KMS-11 (cell line): ENCODE results near the gene POU3F2.

Experiments used
- H2AFZ ChIP-seq: fragments of 200-600 bp; sonication (generic); 2 replicates; pipeline ENCODE4 v1.6.1; 2016; ENCODE audit warnings: antibody characterized with exemption, mixed run types, low read depth
- H3K27ac ChIP-seq: fragments of 200-600 bp; sonication (generic); 2 replicates; pipeline ENCODE4 v1.6.1; 2016; ENCODE audit warnings: mild to moderate bottlenecking, mixed run types
- H3K27me3 ChIP-seq: fragments of 200-600 bp; sonication (generic); 2 replicates; pipeline ENCODE4 v1.6.1; 2017; ENCODE audit warnings: mild to moderate bottlenecking, low read depth, mixed run types, moderate library complexity; ENCODE audit not compliant: insufficient read depth
- H3K36me3 ChIP-seq: fragments of 200-600 bp; sonication (generic); 2 replicates; pipeline ENCODE4 v1.6.1; 2017; ENCODE audit warnings: mild to moderate bottlenecking, mixed run types; ENCODE audit not compliant: insufficient read depth
- H3K4me1 ChIP-seq: fragments of 200-600 bp; sonication (generic); 2 replicates; pipeline ENCODE4 v1.6.1; 2016; ENCODE audit warnings: mild to moderate bottlenecking, low read depth, mixed run types; ENCODE audit not compliant: poor library complexity, severe bottlenecking
- H3K4me2 ChIP-seq: fragments of 200-600 bp; sonication (generic); 2 replicates; pipeline ENCODE4 v1.7.0; 2016; ENCODE audit warnings: mild to moderate bottlenecking, mixed run types
- H3K4me3 ChIP-seq: fragments of 200-600 bp; sonication (generic); IDR thresholded peaks from 2 replicates; pipeline ENCODE4 v1.6.1; 2017; ENCODE audit warnings: low read depth, low read length, mixed read lengths; ENCODE audit not compliant: insufficient read depth
- H3K79me2 ChIP-seq: fragments of 200-600 bp; sonication (generic); 2 replicates; pipeline ENCODE4 v1.6.1; 2016; ENCODE audit warnings: low read depth, mixed run types; ENCODE audit not compliant: insufficient read depth
- H3K9ac ChIP-seq: fragments of 200-600 bp; sonication (generic); 2 replicates; pipeline ENCODE4 v1.6.1; 2016; ENCODE audit warnings: mild to moderate bottlenecking, mixed run types
- H4K20me1 ChIP-seq: fragments of 200-600 bp; sonication (generic); 2 replicates; pipeline ENCODE4 v1.6.1; 2016; ENCODE audit warnings: mild to moderate bottlenecking, mixed run types; ENCODE audit not compliant: insufficient read depth
- TF ChIP-seq, protein P1 (sequence below): fragments of 200-600 bp; sonication (generic); conservative IDR thresholded peaks from 2 replicates; pipeline ENCODE4 v1.6.1; 2017; ENCODE audit warnings: low read depth, mild to moderate bottlenecking, antibody characterized with exemption, low read length, moderate library complexity, mixed read lengths

POU3F2 gene

DNA sequence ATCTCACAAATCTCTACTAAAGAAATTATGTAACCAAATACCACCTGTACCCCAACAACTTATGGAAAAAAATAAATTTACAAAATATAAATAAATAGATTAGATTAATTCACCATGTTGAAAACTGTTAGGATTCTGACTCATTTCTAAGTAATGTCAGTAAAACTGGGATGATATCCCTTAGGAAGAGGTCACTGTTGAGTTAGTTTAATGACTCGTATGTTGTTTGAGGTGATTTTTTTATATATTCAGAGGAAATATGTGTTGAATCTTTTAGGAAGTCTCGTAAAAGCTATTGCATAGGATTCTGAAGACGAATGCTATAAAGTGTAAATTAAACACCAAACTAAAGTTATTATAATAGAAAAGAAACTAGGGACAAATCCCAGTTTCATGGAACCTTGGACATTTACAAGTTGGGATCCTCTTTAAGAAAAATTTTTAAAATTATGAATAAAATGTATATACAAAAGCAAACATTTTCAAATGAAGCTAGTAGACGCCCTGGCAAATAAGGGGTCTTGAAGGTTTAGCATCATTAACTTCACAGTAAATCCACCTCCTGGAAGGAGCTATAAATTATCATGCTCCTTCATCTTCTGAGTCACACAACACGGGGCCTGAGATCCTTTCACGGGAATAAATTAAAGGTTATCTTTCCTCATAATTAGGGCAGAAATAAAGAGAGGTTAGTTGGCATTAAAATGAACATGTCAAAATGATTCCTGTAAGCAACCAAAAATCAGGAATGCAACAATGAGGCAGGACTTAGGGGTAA lies 37.0 kb upstream of the POU3F2 start:
- H3K79me2 ChIP-seq = no peaks in the 10 kb centered on the region
- TF ChIP-seq, protein P1, sequence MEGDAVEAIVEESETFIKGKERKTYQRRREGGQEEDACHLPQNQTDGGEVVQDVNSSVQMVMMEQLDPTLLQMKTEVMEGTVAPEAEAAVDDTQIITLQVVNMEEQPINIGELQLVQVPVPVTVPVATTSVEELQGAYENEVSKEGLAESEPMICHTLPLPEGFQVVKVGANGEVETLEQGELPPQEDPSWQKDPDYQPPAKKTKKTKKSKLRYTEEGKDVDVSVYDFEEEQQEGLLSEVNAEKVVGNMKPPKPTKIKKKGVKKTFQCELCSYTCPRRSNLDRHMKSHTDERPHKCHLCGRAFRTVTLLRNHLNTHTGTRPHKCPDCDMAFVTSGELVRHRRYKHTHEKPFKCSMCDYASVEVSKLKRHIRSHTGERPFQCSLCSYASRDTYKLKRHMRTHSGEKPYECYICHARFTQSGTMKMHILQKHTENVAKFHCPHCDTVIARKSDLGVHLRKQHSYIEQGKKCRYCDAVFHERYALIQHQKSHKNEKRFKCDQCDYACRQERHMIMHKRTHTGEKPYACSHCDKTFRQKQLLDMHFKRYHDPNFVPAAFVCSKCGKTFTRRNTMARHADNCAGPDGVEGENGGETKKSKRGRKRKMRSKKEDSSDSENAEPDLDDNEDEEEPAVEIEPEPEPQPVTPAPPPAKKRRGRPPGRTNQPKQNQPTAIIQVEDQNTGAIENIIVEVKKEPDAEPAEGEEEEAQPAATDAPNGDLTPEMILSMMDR = no peak
- no peak overlapping the region for H3K9ac ChIP-seq
- no peak overlapping the region for H3K4me2 ChIP-seq
- H2AFZ ChIP-seq = no peak overlapping the region
- no peak overlapping the region for H3K4me3 ChIP-seq
- no peaks in the 10 kb centered on the region for H3K4me1 ChIP-seq
- no peak overlapping the region for H3K27ac ChIP-seq
- H3K27me3 ChIP-seq = no peaks in the 10 kb centered on the region
- H3K36me3 ChIP-seq = no peaks in the 10 kb centered on the region
- H4K20me1 ChIP-seq = no peaks in the 10 kb centered on the region

DNA sequence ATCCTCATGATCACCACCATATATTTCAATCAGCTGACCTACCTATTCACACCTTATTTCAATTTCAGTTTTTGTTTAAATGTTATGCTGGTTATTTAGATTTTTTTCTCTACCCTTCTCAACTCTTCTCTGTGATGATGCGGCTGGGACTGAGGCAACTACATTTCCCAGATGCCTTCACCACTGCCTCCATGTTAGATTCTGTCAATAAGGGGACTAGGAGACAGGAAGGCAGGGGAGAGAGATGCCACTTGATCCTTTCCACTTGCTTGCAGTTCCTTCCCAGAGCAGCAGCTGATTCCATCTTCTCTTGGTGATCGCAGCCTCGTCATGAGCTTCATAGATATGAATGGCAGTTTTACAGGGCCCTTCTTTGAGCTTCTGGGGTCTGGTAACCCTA lies 33.5 kb upstream of the POU3F2 start:
- Histone ChIP-seq H2AFZ (no peak overlapping the region), H3K4me2 (no peak overlapping the region), H3K9ac (no peak overlapping the region), H3K4me3 (no peak overlapping the region), H3K36me3 (no peaks in the 10 kb centered on the region), H3K27me3 (no peaks in the 10 kb centered on the region), H4K20me1 (no peaks in the 10 kb centered on the region), H3K79me2 (no peaks in the 10 kb centered on the region), H3K4me1 (no peaks in the 10 kb centered on the region), H3K27ac (no peak overlapping the region)
- TF ChIP-seq, protein P1 = no peak

DNA sequence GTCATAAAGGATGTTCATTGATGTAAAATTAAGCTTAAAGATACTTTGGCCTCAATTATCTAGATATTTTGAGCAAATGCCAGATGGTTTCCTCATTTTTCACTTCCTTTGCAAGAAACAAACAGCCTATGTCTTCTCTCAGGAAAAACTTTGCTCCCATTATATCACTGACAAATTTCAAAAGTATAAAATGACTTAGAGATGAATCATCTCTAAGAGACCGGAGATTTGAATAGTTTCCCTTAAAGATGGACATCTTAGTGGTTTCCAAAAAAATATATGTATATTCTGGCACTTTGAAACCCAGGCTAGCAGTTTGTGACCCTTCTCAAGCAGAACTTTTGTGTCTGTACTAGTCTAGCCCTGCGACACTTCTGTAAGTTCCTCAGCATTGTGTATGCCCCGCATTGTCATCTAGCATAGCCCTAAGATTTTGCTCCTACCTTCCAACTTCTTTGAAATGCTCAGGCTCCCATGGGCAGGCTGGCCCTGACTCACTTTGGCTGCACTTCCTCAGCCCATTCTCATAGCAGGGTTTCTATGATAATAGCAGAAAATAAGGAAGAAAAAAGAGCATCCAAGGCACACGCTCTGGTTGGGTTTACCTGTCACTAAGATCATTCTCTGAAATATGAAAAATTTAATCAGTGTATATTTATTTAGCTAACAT lies 25.7 kb upstream of the POU3F2 start:
- TF ChIP-seq, protein P1 = no peak
- no peak overlapping the region for H3K27ac ChIP-seq
- no peaks in the 10 kb centered on the region for H3K36me3 ChIP-seq

DNA sequence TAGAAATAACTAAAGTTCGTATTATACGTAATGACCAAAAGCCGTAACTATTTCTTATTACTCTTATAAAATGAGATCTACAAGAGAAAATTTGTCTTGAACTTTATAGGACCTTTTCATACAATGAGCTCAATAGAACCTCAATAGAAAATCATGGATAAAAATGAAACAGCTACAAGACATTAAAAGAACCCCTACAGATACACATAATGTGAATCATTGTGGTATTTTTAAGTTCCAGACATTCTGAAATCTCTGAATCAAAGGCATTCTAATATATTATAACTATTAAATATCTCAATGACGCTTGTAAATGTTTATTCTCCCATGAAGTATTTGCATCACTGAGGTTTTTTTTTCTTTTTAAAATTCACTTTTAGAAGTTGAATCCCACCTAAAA lies 22.2 kb upstream of the POU3F2 start:
- Histone ChIP-seq H3K27me3 (no peaks in the 10 kb centered on the region), H3K9ac (no peak overlapping the region), H4K20me1 (no peaks in the 10 kb centered on the region), H3K79me2 (no peaks in the 10 kb centered on the region), H3K4me3 (no peak overlapping the region), H3K27ac (no peak overlapping the region), H3K4me1 (no peaks in the 10 kb centered on the region), H2AFZ (no peak overlapping the region), H3K4me2 (no peak overlapping the region), H3K36me3 (no peaks in the 10 kb centered on the region)
- TF ChIP-seq, protein P1 = no peak

More for the DNA sequence above, 25.7 kb upstream of the POU3F2 start:
- Histone ChIP-seq H3K27me3 (no peaks in the 10 kb centered on the region), H2AFZ (no peak overlapping the region), H3K79me2 (no peaks in the 10 kb centered on the region), H3K4me3 (no peak overlapping the region), H3K4me1 (no peaks in the 10 kb centered on the region), H3K4me2 (no peak overlapping the region), H4K20me1 (no peaks in the 10 kb centered on the region), H3K9ac (no peak overlapping the region)
